Right hindlimb (tissue), 1 donor: ENCODE measurements around the gene CDC37.
"Not testable (repeated sequence)": the region's sequence is repeated elsewhere in the genome, so short reads cannot be mapped to it uniquely, and the experiment has no call there.

Source experiments
- DNase-seq: peaks from one replicate; pipeline ENCODE4 v3.0.0-alpha.2; 2018

CDC37 gene

DNA sequence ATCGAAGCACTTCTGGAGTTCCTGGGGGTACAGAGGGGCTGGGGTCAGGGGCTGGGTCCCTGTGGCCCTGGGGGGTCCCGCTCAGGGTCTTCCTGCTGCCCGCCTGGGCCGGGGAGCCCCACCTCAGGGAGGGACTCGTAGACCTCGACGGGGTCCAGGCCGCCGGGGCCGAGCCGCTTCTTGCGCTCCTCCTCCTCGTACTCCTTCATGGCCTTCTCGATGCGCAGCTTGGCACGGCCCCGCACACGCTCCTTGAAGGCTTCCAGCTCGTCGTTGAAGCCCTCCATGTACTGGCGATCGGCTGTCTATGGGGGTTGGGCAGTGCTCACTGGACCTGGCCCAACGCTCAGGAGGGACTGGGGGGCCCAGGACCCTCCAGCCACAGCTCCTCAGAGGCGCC, 10.2 kb downstream of the CDC37 start:
- no peak for DNase-seq

DNA sequence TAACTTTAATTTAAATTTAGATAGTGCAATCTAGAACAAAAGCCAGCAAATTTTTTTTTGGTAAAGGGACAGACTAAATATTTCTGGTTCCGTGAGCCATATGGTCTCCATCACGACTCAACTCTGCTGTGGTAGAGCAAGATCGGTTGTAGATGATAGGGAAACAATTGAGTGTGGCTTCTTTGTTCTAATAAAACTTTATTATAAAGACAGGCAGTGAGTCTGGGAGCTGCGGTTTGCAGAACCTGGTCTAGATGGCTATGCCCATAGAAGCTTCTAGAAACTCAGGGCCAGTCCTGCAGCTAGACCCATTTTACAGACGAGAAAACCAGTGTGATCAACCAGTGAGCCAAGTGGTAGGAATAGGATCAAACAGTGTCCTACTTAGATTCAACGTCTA, 11.2 kb downstream of the CDC37 start:
- no peak for DNase-seq

- peak; percentile 61 for DNase-seq
Measured at GRCh38 chr19:10390652-10391286, 12.6 kb downstream of the CDC37 start.

- DNase-seq: no peak
Measured at GRCh38 chr19:10389863-10390262, 13.5 kb downstream of the CDC37 start.

DNA sequence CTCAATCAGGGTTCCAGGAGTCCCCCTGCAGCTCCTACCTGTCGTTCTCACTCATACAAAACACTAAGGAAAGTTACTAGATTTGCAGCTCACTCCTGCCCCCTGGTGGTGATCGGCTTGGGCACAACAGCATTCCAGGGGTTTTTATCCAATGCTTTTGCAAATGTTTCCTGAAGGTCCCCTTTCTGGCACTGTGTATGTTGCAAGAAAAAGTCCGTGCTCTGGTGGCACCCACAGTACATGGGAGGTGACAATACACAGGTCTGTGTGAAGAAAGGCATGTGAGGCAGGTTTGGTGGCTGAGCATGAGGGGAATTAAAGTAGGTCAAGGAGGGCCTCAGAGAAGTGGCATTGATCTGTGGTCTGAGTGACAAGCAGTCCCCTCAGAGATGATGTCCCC, 14.4 kb downstream of the CDC37 start:
- DNase-seq: peak; percentile 90

GRCh38 chr19:10384580-10384979, 18.8 kb downstream of the CDC37 start:
- no peak for DNase-seq

- DNase-seq: not testable (repeated sequence)
Measured at GRCh38 chr19:10383223-10383499, 20.2 kb downstream of the CDC37 start.

GRCh38 chr19:10380313-10381102, 22.8 kb downstream of the CDC37 start, which contains the start of gene TYK2:
TSS of gene TYK2 (minus strand) at chr19:10380572. CDS start at chr19:10378406, 2,166 bp downstream.
- peak; percentile 99 for DNase-seq

DNA sequence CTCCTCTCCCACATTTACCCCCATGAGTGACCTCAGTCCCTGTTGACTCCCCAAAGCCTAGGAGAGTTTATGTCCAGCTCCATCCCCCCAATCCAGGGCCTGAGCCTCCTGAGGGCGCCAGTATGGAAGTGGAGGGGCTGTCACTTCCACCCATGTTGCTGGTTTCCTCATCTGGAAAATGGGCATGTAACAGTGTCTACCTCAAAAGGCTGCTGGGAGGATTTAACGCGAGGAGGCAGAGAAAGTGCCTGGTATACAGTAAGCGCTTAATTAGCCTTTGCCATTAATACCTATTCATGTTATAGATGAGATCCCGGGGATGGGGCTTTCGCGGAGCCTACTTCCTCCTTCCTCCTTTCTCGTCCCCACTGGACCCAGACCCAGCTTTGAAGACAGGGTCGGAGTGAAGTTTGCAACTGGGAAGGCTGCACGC, 23.4 kb downstream of the CDC37 start:
- DNase-seq: no peak

DNA sequence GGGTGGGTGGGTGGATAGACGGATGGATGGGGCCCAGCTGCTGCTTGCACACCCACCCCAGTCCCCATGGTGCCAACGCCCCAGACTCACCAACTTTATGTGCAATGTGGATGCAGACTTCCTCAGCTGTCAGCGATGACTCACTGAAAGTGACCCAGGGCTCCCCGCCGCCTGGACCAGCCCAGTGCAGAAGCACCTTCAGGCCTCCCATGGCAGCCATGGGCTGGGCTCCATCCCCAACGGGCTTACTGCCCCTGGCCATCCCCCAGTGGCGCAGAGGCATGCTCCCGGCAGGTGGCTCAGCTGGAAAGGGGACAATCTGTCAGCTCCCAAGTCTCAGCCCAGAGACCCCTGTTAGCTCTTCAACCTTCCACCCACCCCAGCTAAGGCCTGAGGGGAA, 25.2 kb downstream of the CDC37 start:
- no peak for DNase-seq

- not testable (repeated sequence) for DNase-seq
Measured at GRCh38 chr19:10377140-10377640, 26.2 kb downstream of the CDC37 start.

- DNase-seq: no peak
Measured at GRCh38 chr19:10374931-10375330, 28.4 kb downstream of the CDC37 start.

GRCh38 chr19:10372690-10373089, 30.7 kb downstream of the CDC37 start:
- DNase-seq: no peak

DNA sequence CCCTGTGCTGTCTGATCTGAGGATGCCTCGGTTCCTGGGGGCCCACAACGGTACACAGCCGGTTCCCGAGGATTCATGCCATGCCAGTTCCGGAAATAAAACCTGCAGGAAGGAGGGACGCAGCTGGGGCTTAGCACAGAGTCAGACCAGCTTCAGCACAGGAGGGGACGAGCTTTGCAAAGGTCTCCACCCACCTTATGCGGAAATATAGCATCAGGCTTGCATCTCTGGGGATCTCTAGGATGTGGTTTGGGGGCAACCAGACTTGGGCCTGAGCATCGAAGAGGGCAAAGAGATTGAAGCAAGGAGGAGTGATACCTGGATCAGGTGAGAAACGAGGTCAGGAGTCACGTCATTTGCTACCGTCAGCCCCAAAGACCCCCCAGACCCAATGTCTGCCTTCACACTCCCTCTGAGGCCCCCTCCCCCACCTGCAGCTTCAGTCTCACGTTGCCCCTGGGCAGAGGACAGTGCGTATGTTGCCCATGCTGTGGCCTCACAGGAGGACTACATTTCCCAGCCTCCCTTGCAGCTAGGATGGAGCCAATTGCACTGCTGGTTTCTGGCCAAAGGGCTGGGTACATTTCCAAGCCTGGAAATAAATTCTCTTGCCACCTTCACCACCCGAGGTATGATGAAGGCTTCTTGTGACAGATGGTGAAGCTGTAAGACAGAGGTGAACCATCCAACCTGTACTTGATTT, 35.1 kb downstream of the CDC37 start:
- DNase-seq: no peak

DNA sequence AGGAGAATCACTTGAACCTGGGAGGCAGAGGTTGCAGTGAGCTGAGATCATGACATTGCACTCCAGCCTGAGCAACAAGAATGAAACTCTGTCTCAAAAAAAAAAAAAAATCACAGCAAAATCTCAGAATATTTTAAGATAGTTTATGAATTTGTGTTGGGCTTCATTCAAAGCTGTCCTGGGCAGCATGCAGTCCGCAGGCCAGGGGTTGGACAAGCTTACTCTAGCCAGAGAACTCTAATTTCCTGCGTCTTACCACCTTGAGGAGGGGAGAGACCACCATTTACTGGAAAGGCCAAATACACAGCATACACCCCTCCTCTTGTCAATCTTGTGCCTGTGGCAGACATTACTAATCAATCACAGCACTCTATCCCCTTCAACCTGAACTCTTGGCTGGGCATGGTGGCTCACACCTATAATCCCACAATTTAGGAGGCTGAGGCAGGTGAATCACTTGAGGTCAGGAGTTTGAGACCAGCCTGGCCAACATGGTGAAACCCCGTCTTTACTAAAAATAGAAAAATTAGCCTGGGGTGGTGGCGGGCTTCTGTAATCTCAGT, 36.3 kb downstream of the CDC37 start:
- not testable (repeated sequence) for DNase-seq

DNA sequence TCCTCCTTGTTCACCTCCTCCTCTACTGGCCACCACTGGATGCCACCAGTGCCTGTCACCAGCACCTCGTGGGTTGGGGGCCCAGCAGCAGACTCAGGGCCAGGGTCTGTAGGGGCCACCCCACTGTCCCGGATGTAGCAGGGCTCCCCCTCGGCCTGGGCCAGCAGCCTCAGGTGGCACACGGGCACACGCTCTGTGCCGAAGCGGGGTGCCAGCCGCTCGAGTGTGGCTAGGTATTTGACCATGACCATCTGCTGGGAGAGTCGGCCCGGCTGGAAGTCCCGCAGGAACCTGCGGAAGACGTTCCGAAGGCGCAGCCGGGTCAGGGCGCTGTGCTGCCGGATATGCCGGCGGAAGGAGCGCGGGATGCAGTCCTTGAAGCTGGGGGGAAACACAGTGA, 37.8 kb downstream of the CDC37 start:
- DNase-seq: no peak

DNA sequence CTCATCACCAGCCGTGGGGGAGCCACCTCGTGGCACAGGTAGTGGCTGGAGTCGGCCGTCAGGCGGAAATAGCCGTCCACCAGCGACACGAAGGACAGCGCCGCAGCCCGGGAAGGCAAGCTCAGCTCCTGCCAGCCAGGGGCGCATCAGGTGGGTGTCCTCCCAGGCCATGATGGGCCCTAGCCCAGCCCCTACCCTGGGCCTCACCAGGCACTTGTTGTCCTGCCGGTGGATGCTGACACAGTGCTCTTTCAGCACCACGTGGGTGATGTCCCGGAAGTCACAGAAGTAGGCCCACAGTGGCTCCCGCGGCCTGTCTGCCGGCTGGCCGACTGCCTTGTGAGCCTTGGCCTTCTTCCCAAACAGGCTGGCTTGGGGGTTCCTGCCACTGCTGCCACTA, 38.7 kb downstream of the CDC37 start:
- DNase-seq: no peak

- DNase-seq: no peak
Measured at GRCh38 chr19:10363789-10364281, 39.5 kb downstream of the CDC37 start.

- DNase-seq: no peak
Measured at GRCh38 chr19:10362259-10362658, 41.1 kb downstream of the CDC37 start.

- DNase-seq: no peak
Measured at GRCh38 chr19:10361569-10362011, 41.8 kb downstream of the CDC37 start.

- DNase-seq: no peak
Measured at GRCh38 chr19:10356431-10356830, 46.9 kb downstream of the CDC37 start.

DNA sequence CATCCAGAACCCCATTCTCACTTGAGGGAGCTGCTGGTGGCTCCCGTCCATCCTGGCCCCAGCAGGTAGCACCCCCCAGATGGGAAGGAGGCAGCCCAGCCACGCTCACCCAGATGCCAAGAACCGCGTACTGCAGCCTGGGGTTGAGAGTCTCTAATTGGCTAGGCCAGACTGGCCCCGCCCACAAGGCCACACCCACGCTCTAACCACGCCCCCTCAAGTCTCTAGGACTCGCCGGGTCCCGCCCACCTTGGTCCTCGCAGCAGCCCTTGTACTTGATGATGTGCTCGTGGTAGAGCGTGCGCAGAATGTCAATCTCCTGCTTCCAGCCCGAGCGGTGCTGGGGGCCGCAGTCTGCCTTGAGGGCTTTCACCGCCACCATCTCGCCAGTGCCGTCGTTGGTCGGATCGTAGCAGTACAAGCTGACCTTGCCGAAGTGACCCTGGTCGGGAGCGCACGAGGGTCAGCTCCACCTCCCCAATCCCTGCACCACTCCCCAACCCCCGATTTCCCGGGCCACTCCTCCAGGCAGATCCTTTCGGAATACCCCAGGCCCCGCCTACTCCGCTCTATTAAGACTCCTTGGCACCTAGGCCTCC, 49.5 kb downstream of the CDC37 start:
- DNase-seq: peak; percentile 41
